ENCODE data around the gene USP4. TPM values are rescaled to one million over a fixed set of nuclear protein-coding genes. Genes with fewer than 3 reads are reported as not detected.

USP4 gene
- total and polyA plus RNA-seq, 2 donors = 20.0 to 57.8 TPM

DNA sequence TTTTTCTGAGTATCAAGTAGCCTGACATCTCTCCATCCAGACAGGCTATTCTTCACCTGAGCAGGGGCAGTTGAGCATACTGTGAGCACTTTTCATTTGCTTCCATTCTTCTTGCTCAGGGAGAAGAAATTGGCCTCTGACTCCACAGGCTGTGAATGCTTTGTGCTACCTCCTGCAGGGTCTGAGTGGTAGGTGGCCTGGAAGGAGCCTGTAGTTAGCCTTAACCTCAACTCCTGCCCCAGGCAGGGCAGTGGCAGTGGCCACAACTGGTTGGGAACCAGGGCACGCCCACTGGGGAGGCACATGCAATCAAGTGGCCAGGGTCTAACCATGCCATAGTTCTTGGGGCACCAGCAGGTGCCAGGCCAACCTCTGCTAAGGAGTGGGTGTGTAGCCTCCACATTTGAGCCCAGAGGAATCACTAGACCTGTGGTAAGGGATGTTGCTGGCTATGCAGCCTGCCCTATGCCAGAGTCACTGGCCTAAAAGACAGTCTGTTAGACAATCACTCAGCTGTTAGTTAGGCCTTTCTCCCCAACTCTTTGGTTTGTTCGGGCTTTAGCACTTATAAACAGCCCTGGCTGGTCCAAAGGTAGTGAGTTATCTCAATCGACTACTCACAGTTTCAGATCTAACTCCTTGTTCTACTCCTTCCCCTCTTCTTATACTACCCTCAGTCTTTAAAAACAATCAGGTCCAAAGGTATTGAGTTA is 70.3 kb downstream of the USP4 start:
- Histone ChIP-seq H3K36me3 (ENCODE audit: control insufficient read depth in 2 of 2, insufficient read depth in 2 of 2, low read length in 1 of 2) (peaks cover 3 to 18% of the 10 kb centered on the region in 2 donors), H3K27ac (ENCODE audit: low read depth in 1 of 2, low read length in 1 of 2) (no peak overlapping the region), H3K9me3 (ENCODE audit: control insufficient read depth in 2 of 2, insufficient read depth in 1 of 2, low read length in 1 of 2) (no peaks in the 10 kb centered on the region), H3K27me3 (ENCODE audit: control insufficient read depth in 2 of 2, insufficient read depth in 1 of 2, low read length in 1 of 2) (no peaks in the 10 kb centered on the region), H3K4me1 (ENCODE audit: control insufficient read depth in 2 of 2, insufficient read depth in 2 of 2, low read length in 2 of 2) (no peaks in the 10 kb centered on the region), H3K4me3 (ENCODE audit: low read length in 2 of 2) (no peak overlapping the region)
- DNase-seq (ENCODE audit: low read depth in 6 of 9, low spot score in 9 of 9) = no peak
- WGBS = 99% methylated on average over 3 of the region's 3 CpGs

DNA sequence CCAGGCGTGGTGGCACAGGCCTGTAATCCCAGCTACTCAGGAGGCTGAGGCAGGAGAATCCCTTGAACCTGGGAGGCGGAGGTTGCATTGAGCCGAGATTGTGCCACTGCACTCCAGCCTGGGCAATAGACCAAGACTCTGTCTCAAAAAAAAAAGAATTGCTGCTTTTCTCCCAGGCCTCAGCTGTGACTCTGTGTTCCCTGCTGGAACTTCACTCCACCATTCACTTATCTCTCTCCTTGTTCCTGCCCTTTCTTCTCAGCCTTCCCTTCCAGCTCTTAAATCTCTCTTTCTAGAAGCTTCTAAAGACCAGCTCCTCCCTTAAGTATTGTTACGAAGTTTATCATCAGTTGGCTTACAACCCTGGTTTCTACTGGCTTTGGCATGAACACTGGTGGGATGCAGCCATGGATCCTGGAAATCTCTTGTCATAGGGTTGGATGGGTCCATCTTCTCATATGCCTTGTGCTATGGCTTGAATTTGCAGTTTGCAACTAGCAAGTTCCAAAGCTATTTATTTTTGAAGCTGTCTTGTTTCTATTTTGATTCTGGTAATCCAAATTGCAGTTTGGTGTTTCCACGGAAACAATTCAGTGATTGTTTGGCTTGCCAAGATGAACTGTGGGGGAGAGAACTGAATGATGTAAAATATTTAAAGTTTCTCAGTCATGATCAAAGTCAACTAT is 73.3 kb downstream of the USP4 start:
- no peak overlapping the region for H3K4me3 ChIP-seq (ENCODE audit: low read length in 2 of 2)
- WGBS = 94% methylated on average over 5 of the region's 5 CpGs

DNA sequence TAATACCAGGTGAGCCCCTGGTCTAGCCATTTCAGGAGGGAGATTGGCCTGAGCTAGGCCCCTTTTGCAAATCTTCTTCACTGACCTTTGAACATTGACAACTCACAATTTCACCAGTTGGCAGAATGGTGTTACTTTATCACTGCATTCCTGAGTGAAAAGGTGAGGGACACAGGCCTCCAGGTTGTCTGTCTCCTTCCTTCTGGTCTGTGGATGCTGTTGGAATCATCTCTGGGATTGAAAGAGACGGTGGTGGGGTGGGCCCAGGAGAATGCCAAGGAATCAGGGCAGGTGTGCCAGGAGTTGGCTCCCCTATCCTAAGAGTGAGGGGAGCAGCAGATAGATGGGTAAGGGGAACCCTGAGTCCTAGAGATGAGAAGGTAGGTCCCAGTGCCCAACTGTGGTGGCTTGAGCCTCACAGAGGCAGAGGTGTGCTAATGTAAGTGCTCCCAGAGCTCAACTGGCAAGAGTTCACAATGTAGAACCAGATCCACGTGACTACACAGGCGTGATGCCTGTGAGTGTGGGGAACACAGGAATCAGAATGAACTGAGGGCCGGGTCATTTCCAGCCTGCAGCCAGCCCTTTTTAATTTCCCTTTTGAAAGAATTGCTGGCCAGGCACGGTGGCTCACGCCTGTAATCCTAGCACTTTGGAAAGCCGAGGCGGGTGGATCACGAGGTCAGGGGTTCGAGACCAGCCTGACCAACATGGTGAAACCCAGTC is 74.0 kb downstream of the USP4 start:
- Histone ChIP-seq H3K4me1 (ENCODE audit: control insufficient read depth in 2 of 2, insufficient read depth in 2 of 2, low read length in 2 of 2) (no peaks in the 10 kb centered on the region), H3K27ac (ENCODE audit: low read depth in 1 of 2, low read length in 1 of 2) (no peak overlapping the region), H3K36me3 (ENCODE audit: control insufficient read depth in 2 of 2, insufficient read depth in 2 of 2, low read length in 1 of 2) (peaks cover 3 to 11% of the 10 kb centered on the region in 2 donors), H3K9me3 (ENCODE audit: control insufficient read depth in 2 of 2, insufficient read depth in 1 of 2, low read length in 1 of 2) (no peaks in the 10 kb centered on the region), H3K27me3 (ENCODE audit: control insufficient read depth in 2 of 2, insufficient read depth in 1 of 2, low read length in 1 of 2) (no peaks in the 10 kb centered on the region), H3K4me3 (ENCODE audit: low read length in 2 of 2) (no peak overlapping the region)
- DNase-seq (ENCODE audit: low read depth in 6 of 9, low spot score in 9 of 9) = no peak
- WGBS = 98% methylated on average over 10 of the region's 10 CpGs

More for the DNA sequence above, 73.3 kb downstream of the USP4 start:
- H3K27ac ChIP-seq (ENCODE audit: low read depth in 1 of 2, low read length in 1 of 2) = no peak overlapping the region
- DNase-seq (ENCODE audit: low read depth in 6 of 9, low spot score in 9 of 9) = no peak
- H3K27me3 ChIP-seq (ENCODE audit: control insufficient read depth in 2 of 2, insufficient read depth in 1 of 2, low read length in 1 of 2) = no peaks in the 10 kb centered on the region
- peaks cover 3 to 15% of the 10 kb centered on the region in 2 donors for H3K36me3 ChIP-seq (ENCODE audit: control insufficient read depth in 2 of 2, insufficient read depth in 2 of 2, low read length in 1 of 2)
- H3K9me3 ChIP-seq (ENCODE audit: control insufficient read depth in 2 of 2, insufficient read depth in 1 of 2, low read length in 1 of 2) = no peaks in the 10 kb centered on the region
- no peaks in the 10 kb centered on the region for H3K4me1 ChIP-seq (ENCODE audit: control insufficient read depth in 2 of 2, insufficient read depth in 2 of 2, low read length in 2 of 2)

DNA sequence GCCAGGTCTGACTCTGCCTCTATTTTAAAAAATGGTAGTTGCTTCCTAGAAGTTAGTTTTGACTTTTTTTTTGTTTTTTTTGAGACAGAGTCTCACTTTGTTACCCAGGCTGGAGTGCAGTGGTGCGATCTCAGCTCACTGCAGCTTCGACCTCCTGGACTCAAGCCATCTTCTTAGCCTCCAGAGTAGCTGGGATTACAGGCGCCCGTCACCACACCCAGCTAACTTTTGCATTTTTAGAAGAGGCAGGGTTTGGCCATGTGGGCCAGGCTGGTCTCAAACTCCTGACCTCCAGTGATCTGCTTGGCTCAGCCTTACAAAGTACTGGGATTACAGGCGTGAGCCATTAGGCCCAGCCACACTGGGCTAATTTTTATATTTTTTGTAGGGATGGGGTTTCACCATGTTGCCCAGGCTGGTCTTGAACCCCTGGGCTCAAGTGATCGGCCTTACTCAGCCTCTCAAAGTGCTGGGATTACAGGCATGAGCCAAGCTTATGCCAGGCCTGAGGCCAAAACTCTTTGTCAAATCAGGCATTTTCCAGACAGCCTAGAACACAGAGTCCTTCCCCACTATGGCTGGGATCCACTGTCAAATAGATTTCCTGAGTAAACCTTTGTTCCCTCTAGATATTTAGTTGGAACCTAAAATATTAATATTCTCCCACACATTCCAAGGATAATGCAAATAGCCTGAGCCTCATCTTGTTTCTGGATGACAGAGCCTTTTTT is 76.5 kb downstream of the USP4 start:
- H3K27me3 ChIP-seq (ENCODE audit: control insufficient read depth in 2 of 2, insufficient read depth in 1 of 2, low read length in 1 of 2) = no peaks in the 10 kb centered on the region
- H3K27ac ChIP-seq (ENCODE audit: low read depth in 1 of 2, low read length in 1 of 2) = no peak overlapping the region
- no peaks in the 10 kb centered on the region for H3K9me3 ChIP-seq (ENCODE audit: control insufficient read depth in 2 of 2, insufficient read depth in 1 of 2, low read length in 1 of 2)
- no peaks in the 10 kb centered on the region for H3K36me3 ChIP-seq (ENCODE audit: control insufficient read depth in 2 of 2, insufficient read depth in 2 of 2, low read length in 1 of 2)
- DNase-seq (ENCODE audit: low read depth in 6 of 9, low spot score in 9 of 9) = no peak
- no peak overlapping the region for H3K4me3 ChIP-seq (ENCODE audit: low read length in 2 of 2)
- H3K4me1 ChIP-seq (ENCODE audit: control insufficient read depth in 2 of 2, insufficient read depth in 2 of 2, low read length in 2 of 2) = no peaks in the 10 kb centered on the region
- WGBS = 96% methylated on average over 6 of the region's 6 CpGs

DNA sequence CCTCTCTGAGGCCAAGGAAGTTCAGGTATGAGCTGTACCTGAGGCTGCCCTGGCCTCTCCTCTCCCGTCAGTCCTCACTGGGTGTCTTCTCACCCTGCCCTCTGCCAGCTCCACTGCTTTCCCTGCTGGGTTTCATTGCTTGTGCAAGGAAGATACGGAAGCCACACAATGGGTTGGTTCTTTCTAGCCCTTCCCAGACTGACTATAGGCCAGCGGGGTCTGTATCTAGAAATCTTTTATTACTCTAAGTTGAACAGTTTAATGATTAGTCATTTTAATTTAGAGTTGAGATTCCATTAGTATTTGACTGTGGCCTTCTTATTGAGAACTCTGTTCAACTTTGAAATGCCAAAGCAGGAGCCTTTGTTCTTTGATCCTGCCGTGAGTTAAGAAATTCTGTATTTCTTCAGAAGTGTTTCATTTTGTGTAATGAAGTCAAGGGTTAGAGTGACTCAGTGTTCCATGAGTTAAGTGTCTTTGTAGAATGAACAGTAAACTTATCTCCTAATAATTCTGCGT is 79.0 kb downstream of the USP4 start:
- WGBS = 96% methylated on average over 5 of the region's 5 CpGs
- no peaks in the 10 kb centered on the region for H3K27me3 ChIP-seq (ENCODE audit: control insufficient read depth in 2 of 2, insufficient read depth in 1 of 2, low read length in 1 of 2)
- H3K27ac ChIP-seq (ENCODE audit: low read depth in 1 of 2, low read length in 1 of 2) = no peak overlapping the region
- no peak for DNase-seq (ENCODE audit: low read depth in 6 of 9, low spot score in 9 of 9)
- H3K4me3 ChIP-seq (ENCODE audit: low read length in 2 of 2) = no peak overlapping the region
- no peaks in the 10 kb centered on the region for H3K9me3 ChIP-seq (ENCODE audit: control insufficient read depth in 2 of 2, insufficient read depth in 1 of 2, low read length in 1 of 2)
- no peaks in the 10 kb centered on the region for H3K36me3 ChIP-seq (ENCODE audit: control insufficient read depth in 2 of 2, insufficient read depth in 2 of 2, low read length in 1 of 2)
- no peaks in the 10 kb centered on the region for H3K4me1 ChIP-seq (ENCODE audit: control insufficient read depth in 2 of 2, insufficient read depth in 2 of 2, low read length in 2 of 2)

DNA sequence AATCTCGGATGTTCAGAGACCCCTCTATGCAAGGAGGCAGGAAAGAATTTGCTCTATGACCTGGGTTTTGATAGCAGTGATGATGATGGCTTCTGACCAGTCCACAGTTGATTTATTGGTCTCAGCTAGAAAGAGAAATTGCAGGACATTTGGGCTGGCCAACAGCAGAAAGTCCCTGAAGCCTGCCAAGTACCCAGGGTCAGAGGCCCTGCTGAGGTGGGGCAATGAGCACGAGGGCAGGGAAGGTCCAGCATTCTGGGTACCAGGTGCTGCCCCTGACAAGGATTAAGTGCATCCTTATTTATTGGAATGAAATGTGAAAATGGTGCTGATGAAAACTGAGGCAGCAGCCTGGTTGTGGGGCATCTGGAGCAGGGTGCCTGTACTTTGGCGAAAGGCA is 82.7 kb downstream of the USP4 start:
- no peak overlapping the region for H3K27ac ChIP-seq (ENCODE audit: low read depth in 1 of 2, low read length in 1 of 2)
- 96% methylated on average over 3 of the region's 3 CpGs for WGBS
- no peaks in the 10 kb centered on the region for H3K4me1 ChIP-seq (ENCODE audit: control insufficient read depth in 2 of 2, insufficient read depth in 2 of 2, low read length in 2 of 2)
- no peaks in the 10 kb centered on the region for H3K27me3 ChIP-seq (ENCODE audit: control insufficient read depth in 2 of 2, insufficient read depth in 1 of 2, low read length in 1 of 2)
- no peak overlapping the region for H3K4me3 ChIP-seq (ENCODE audit: low read length in 2 of 2)
- no peaks in the 10 kb centered on the region for H3K36me3 ChIP-seq (ENCODE audit: control insufficient read depth in 2 of 2, insufficient read depth in 2 of 2, low read length in 1 of 2)
- no peaks in the 10 kb centered on the region for H3K9me3 ChIP-seq (ENCODE audit: control insufficient read depth in 2 of 2, insufficient read depth in 1 of 2, low read length in 1 of 2)
- DNase-seq (ENCODE audit: low read depth in 6 of 9, low spot score in 9 of 9) = no peak

DNA sequence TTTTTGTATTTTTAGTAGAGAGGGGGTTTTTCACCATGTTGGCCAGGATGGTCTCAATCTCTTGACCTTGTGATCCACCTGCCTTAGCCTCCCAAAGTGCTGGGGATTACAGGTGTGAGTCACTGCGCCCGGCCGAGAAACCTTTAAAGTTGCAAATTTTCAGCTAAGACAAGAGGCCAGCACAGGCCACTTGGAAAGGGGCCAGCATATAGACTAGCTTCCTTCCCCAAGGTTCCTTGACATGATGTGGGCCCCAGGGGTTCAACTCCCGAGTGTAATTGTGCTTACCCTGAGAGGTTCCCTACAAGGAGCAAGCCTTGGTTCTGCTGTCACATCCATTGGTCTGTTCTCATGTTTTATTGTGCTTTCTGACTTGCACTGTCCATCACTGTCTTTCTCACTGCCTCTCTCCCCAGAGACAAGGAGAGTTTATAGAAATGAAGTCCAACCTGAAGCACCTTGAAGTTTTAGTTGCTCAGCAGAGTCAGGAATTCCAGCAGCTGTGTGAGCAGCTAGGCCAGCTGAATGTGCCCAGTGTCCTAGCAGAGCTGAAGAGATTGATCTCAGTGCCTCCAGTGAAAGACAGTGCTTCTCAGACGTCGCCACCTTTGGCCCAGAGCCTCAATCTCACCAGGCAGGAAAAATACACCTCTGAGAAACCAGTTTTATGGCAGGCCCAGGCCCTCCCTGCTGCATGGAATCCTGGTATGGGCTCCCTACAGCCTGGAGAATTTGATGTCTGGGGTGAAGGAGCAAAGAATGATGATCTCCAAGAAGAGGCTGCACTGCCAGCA is 83.9 kb downstream of the USP4 start:
- WGBS = 93% methylated on average over 6 of the region's 6 CpGs
- DNase-seq (ENCODE audit: low read depth in 6 of 9, low spot score in 9 of 9) = no peak
- H3K4me3 ChIP-seq (ENCODE audit: low read length in 2 of 2) = no peak overlapping the region
- H3K36me3 ChIP-seq (ENCODE audit: control insufficient read depth in 2 of 2, insufficient read depth in 2 of 2, low read length in 1 of 2) = no peaks in the 10 kb centered on the region
- H3K4me1 ChIP-seq (ENCODE audit: control insufficient read depth in 2 of 2, insufficient read depth in 2 of 2, low read length in 2 of 2) = no peaks in the 10 kb centered on the region
- no peaks in the 10 kb centered on the region for H3K27me3 ChIP-seq (ENCODE audit: control insufficient read depth in 2 of 2, insufficient read depth in 1 of 2, low read length in 1 of 2)
- no peak overlapping the region for H3K27ac ChIP-seq (ENCODE audit: low read depth in 1 of 2, low read length in 1 of 2)
- H3K9me3 ChIP-seq (ENCODE audit: control insufficient read depth in 2 of 2, insufficient read depth in 1 of 2, low read length in 1 of 2) = no peaks in the 10 kb centered on the region

DNA sequence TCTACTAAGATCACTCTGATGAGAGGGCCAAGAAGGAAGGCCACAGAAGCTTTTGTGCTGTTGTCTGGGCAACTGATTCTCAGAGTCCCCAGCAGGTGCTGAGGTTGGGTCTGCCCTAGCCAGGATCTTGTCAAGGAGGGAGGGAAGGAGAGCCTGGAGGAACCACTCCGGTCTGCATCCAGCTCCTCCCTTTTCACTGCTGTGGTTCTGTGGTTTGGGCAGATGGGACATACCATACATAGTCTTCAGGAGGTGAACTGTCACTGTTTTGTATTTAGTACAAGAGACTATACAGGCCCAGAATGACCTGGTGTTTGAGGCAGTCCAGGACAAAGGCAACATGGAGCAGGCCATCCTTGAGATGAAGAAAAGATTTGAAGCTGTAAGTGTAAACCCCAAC is 84.7 kb downstream of the USP4 start:
- H3K36me3 ChIP-seq (ENCODE audit: control insufficient read depth in 2 of 2, insufficient read depth in 2 of 2, low read length in 1 of 2) = no peaks in the 10 kb centered on the region
- no peaks in the 10 kb centered on the region for H3K9me3 ChIP-seq (ENCODE audit: control insufficient read depth in 2 of 2, insufficient read depth in 1 of 2, low read length in 1 of 2)
- no peaks in the 10 kb centered on the region for H3K27me3 ChIP-seq (ENCODE audit: control insufficient read depth in 2 of 2, insufficient read depth in 1 of 2, low read length in 1 of 2)
- no peaks in the 10 kb centered on the region for H3K4me1 ChIP-seq (ENCODE audit: control insufficient read depth in 2 of 2, insufficient read depth in 2 of 2, low read length in 2 of 2)
- H3K4me3 ChIP-seq (ENCODE audit: low read length in 2 of 2) = no peak overlapping the region
- H3K27ac ChIP-seq (ENCODE audit: low read depth in 1 of 2, low read length in 1 of 2) = no peak overlapping the region
- peak in 1 of 9 donors; percentile 18 for DNase-seq (ENCODE audit: low read depth in 6 of 9, low spot score in 9 of 9)
- 3% methylated on average over 1 of the region's 1 CpG for WGBS
